HG02852 (cell line): ENCODE data around the gene CUTA.
A peak's percentile ranks its signal among the peaks of the same experiment; 100 is the strongest.

Experiments used
- ATAC-seq: cut with Tn5 transposase; IDR thresholded peaks from one replicate; pipeline ENCODE4 v1.9.1; 2021; ENCODE audit warnings: mild to moderate bottlenecking, moderate library complexity; ENCODE audit not compliant: unreplicated experiment

CUTA gene

GRCh38 chr6:33424855-33425667, 7.2 kb upstream of the CUTA start:
- no peak for ATAC-seq

- no peak for ATAC-seq
These were observed 5.9 kb upstream of the CUTA start for GRCh38 chr6:33423777-33424176.

- no peak for ATAC-seq
These were observed 3.4 kb upstream of the CUTA start for GRCh38 chr6:33421344-33421643.

GRCh38 chr6:33420491-33421343, 2.8 kb upstream of the CUTA start:
- ATAC-seq = no peak

- no peak for ATAC-seq
These were observed 1.9 kb upstream of the CUTA start, which contains the start of gene SYNGAP1 for GRCh38 chr6:33419580-33420490. Gene SYNGAP1 (plus strand): TSS chr6:33420065. CDS start chr6:33420265, 200 bp downstream.

- ATAC-seq = no peak
These were observed 884 bp upstream of the CUTA start for GRCh38 chr6:33418690-33419291.

- ATAC-seq = no peak
These were observed 592 bp downstream of the CUTA start for GRCh38 chr6:33417128-33417902.

GRCh38 chr6:33416386-33417127, 1.4 kb downstream of the CUTA start:
- no peak for ATAC-seq

GRCh38 chr6:33415831-33416230, 2.1 kb downstream of the CUTA start:
- no peak for ATAC-seq

- ATAC-seq = no peak
These were observed 3.2 kb downstream of the CUTA start for GRCh38 chr6:33414592-33415271.

GRCh38 chr6:33413241-33414120, 4.4 kb downstream of the CUTA start:
- ATAC-seq = no peak

GRCh38 chr6:33412140-33413009, 5.5 kb downstream of the CUTA start:
- ATAC-seq = no peak

- ATAC-seq = no peak
These were observed 6.3 kb downstream of the CUTA start for GRCh38 chr6:33411632-33412005.

GRCh38 chr6:33410711-33411631, 6.9 kb downstream of the CUTA start, which contains the start of gene PHF1:
Gene PHF1 (plus strand): TSS chr6:33411014. CDS start chr6:33412264, 1,250 bp downstream.
- ATAC-seq = peak; percentile 38

- peak; percentile 76 for ATAC-seq
These were observed 7.7 kb downstream of the CUTA start for GRCh38 chr6:33410050-33410710.
